ENCODE data around the gene TMTC2.

GRCh38 chr12:83075471-83075870, 388.8 kb downstream of the TMTC2 start:
- TF ChIP-seq CTCF (IDR thresholded peaks at IDR 0.05; ENCODE audit: low read length) (no peak), EZH2 (IDR thresholded peaks at IDR 0.05; ENCODE audit: borderline replicate concordance, low read length) (no peak)
